Effector memory CD4-positive, alpha-beta T cell (primary cell): ENCODE data around the gene OBSCN.

ENCODE experiments used
- DNase-seq, 3 donors: peaks; one replicate each; pipeline ENCODE4 v3.0.0-alpha.2; 2020
- H3K27ac ChIP-seq: 2 replicates; pipeline ENCODE4 v1.7.0; 2013; ENCODE audit warnings: mild to moderate bottlenecking, low read length, moderate library complexity; ENCODE audit not compliant: insufficient read depth, poor library complexity, severe bottlenecking
- H3K27me3 ChIP-seq: replicated peaks from 2 replicates; pipeline ENCODE4 v1.7.0; 2013; ENCODE audit warnings: mild to moderate bottlenecking, low read length; ENCODE audit not compliant: insufficient read depth, control insufficient read depth, poor library complexity, severe bottlenecking
- H3K36me3 ChIP-seq: 2 replicates; pipeline ENCODE4 v1.7.0; 2013; ENCODE audit warnings: mild to moderate bottlenecking, low read length, moderate library complexity; ENCODE audit not compliant: control insufficient read depth, insufficient read depth
- H3K4me1 ChIP-seq: 2 replicates; pipeline ENCODE4 v1.7.0; 2013; ENCODE audit warnings: low read length, mild to moderate bottlenecking; ENCODE audit not compliant: control insufficient read depth, insufficient read depth, poor library complexity, severe bottlenecking
- H3K4me3 ChIP-seq: 2 replicates; pipeline ENCODE4 v1.7.0; 2013; ENCODE audit warnings: low read length, low read depth, mild to moderate bottlenecking; ENCODE audit not compliant: insufficient read depth, poor library complexity, severe bottlenecking
- H3K9me3 ChIP-seq: 2 replicates; pipeline ENCODE4 v1.7.0; 2013; ENCODE audit warnings: mild to moderate bottlenecking, low read length, moderate library complexity; ENCODE audit not compliant: control insufficient read depth

OBSCN gene

GRCh38 chr1:228208831-228209551, 1.1 kb downstream of the OBSCN start:
- H3K9me3 ChIP-seq, result no peaks in the 10 kb centered on the region
- no peak for DNase-seq
- H3K27me3 ChIP-seq, result no peaks in the 10 kb centered on the region
- no peaks in the 10 kb centered on the region for H3K36me3 ChIP-seq
- no peak overlapping the region for H3K4me3 ChIP-seq
- H3K4me1 ChIP-seq, result no peaks in the 10 kb centered on the region
- H3K27ac ChIP-seq, result no peak overlapping the region

DNA sequence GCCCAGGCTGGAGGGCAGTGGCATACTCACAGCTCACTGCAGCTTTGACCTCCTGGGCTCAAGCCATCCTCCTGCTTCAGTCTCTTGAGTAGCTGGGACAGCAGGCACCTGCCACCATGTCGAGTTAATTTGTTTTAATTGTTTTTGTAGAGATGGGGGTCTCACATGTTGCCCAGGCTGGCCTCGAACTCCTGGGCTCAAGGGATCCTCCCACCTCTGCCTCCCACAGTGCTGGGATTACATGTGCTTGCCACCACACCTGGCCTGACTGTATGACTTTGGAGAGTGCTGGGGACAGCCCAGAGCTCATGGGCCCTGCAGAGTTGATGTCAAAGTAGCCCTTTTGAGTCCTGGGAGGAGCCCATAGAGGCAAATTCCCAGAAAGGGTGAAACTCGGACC, 1.8 kb downstream of the OBSCN start:
- H3K36me3 ChIP-seq, result no peaks in the 10 kb centered on the region
- H3K27ac ChIP-seq, result no peak overlapping the region
- H3K9me3 ChIP-seq, result no peaks in the 10 kb centered on the region
- no peaks in the 10 kb centered on the region for H3K4me1 ChIP-seq
- DNase-seq, result no peak
- H3K27me3 ChIP-seq, result no peaks in the 10 kb centered on the region
- no peak overlapping the region for H3K4me3 ChIP-seq

DNA sequence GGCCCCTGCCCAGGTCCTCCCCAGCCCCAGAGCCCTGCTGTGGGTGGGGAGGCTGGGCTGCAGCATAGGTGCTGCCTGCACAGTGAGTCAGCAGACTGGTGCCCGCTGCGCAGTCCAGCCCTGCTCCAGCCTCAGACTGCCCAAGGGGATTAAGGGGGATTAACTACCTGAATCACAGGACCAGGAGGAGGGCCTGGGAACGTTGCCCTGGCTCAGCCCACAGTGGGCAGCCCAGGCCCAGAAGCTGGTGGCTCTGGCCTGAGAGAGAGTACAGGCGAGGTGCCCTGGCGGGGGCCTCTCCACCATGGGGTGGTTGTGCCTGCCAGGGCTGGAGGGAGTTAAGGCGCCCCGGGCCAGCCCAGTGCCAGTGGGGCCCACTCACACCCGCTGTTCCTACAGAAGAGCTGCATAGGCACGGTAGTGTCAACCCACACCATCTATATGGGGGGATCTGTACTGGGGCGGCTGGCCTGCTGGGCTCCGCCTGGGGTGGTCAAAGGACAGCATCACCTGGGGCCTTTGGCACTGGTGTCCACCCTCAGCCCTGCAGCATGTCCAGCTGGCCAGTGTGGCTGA, 2.3 kb downstream of the OBSCN start:
- H3K9me3 ChIP-seq, result no peaks in the 10 kb centered on the region
- no peak overlapping the region for H3K4me3 ChIP-seq
- no peak for DNase-seq
- H3K27ac ChIP-seq, result no peak overlapping the region
- H3K4me1 ChIP-seq, result no peaks in the 10 kb centered on the region
- H3K27me3 ChIP-seq, result no peaks in the 10 kb centered on the region
- H3K36me3 ChIP-seq, result no peaks in the 10 kb centered on the region

DNA sequence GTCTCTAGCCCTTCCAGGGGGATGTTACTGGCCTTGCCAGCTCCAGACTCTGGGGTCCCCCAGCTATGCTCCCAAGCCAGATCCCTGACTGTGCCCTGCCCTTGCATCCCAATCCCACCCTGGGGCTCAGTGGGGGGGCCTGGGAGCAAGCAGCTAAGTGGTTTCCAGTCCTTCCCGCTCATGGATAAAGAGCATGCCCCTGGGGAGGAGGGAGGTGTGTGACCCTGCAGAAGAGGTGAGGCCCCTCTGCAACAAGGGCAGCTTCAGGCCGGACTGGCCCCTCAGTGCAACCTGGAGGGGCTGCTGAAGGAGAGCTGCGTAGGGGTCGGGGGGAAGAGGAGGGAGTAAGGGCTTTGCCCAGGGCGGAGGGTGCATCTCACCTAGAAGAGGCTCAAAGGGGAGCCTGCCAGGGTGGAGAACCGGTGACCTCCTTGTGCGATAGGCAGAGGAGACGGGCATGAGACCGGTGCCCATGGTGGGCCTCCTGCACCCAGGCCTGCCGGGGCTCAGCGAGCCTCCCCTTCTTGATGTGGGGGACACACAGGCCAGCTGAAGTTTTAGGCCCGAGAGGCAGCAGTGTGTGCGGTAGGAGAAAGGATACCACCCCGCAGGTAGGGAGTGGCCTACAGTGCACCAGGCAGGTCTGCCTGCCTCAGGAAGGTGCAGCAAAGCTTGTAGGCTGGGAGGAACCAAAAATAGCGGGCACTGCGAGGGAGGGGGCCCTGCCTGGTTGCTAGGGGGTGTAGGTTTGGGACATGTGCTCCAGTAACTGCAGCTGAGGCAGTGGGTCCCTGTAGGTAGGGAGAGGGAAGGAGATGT, 3.1 kb downstream of the OBSCN start:
- no peak overlapping the region for H3K27ac ChIP-seq
- no peak overlapping the region for H3K4me3 ChIP-seq
- no peak for DNase-seq
- no peaks in the 10 kb centered on the region for H3K9me3 ChIP-seq
- no peaks in the 10 kb centered on the region for H3K4me1 ChIP-seq
- H3K27me3 ChIP-seq, result no peaks in the 10 kb centered on the region
- no peaks in the 10 kb centered on the region for H3K36me3 ChIP-seq

GRCh38 chr1:228211531-228212414, 3.9 kb downstream of the OBSCN start:
- no peak for DNase-seq

DNA sequence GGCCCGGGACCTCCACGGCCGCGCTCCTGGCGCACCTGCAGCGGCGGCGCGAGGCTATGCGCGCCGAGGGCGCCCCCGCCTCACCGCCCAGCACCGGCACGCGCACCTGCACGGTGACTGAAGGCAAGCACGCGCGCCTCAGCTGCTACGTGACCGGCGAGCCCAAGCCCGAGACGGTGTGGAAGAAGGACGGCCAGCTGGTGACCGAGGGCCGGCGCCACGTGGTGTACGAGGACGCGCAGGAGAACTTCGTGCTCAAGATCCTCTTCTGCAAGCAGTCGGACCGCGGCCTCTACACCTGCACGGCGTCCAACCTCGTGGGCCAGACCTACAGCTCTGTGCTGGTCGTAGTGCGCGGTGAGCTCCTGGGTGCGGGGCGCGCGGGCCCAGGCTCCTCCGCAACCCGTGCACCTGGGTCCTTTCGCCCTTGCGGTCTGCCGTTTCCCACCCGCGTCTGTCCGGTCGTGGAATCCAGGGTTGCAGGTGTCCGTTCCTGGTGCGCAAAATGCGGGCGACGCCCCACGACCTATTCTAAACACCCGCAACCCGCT, 4.6 kb downstream of the OBSCN start:
- Histone ChIP-seq H3K4me3 (peak overlapping the region; percentile 58), H3K27me3 (no peaks in the 10 kb centered on the region), H3K9me3 (no peaks in the 10 kb centered on the region), H3K4me1 (no peaks in the 10 kb centered on the region), H3K36me3 (peaks cover 1% of the 10 kb centered on the region), H3K27ac (no peak overlapping the region)
- DNase-seq, result no peak

More at GRCh38 chr1:228211531-228212414, 3.9 kb downstream of the OBSCN start:
- Histone ChIP-seq H3K27ac (no peak overlapping the region), H3K4me1 (no peaks in the 10 kb centered on the region), H3K9me3 (no peaks in the 10 kb centered on the region), H3K36me3 (no peaks in the 10 kb centered on the region), H3K27me3 (no peaks in the 10 kb centered on the region), H3K4me3 (no peak overlapping the region)

GRCh38 chr1:228212966-228213844, 5.4 kb downstream of the OBSCN start:
- Histone ChIP-seq H3K27ac (peak overlapping the region; percentile 53), H3K4me3 (peak overlapping the region; percentile 58), H3K9me3 (no peaks in the 10 kb centered on the region), H3K4me1 (no peaks in the 10 kb centered on the region), H3K36me3 (peaks cover 6% of the 10 kb centered on the region), H3K27me3 (no peaks in the 10 kb centered on the region)
- peak; percentile 83 to 84 (median 84) for DNase-seq

DNA sequence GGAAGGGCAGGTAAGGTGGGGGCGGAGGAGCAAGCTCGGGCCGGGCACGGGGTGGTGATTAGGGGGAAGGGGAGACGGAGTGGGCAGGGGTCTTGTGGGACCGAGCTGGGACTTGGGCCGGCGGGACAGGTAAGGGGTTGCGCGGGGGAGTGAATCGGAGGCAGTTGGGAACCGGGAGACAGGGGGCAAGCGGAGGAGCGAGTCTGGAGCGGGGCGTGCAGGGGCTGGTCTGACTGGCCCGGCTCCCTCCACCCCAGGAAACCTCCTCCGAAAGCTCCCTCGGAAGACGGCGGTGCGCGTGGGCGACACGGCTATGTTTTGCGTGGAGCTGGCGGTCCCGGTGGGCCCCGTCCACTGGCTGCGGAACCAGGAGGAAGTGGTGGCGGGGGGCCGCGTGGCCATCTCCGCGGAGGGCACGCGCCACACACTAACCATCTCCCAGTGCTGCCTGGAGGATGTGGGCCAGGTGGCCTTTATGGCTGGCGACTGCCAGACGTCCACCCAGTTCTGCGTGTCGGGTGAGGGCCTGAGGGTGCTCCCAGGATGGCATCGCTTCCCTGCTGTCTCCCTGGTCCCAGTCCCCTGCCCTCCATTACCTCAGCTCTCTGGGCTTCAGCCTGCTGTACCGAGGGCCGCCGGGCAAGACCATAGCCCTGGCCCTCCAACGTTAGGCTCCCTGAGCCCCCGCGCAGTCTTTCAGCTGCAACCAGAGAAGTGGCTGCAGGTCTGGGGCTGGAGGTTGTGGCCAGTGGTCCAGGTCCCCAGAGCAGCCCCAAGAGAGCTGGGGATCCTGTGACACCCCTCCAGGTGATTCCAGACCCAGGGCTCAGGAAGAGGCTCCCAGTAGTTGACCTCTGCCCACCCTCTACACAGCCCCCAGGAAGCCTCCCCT, 6.3 kb downstream of the OBSCN start:
- Histone ChIP-seq H3K36me3 (peaks cover 14% of the 10 kb centered on the region), H3K4me1 (no peaks in the 10 kb centered on the region), H3K9me3 (no peaks in the 10 kb centered on the region), H3K4me3 (no peak overlapping the region), H3K27me3 (no peaks in the 10 kb centered on the region), H3K27ac (peak overlapping the region; percentile 25)
- DNase-seq, result no peak
